IPS-NIHi11 (cell line): Measurements from ENCODE around the gene MYADML2.

ENCODE experiments used
- DNase-seq: peaks from one replicate; pipeline ENCODE4 v3.0.0; 2012; ENCODE audit warnings: mixed read lengths, low spot score

MYADML2 gene

GRCh38 chr17:81899514-81900166, 47.4 kb downstream of the MYADML2 start:
- DNase-seq = no peak

- DNase-seq = no peak
Measured at GRCh38 chr17:81898885-81899284, 48.1 kb downstream of the MYADML2 start.

- no peak for DNase-seq
Measured at GRCh38 chr17:81898029-81898866, 48.8 kb downstream of the MYADML2 start.

- DNase-seq = no peak
Measured at GRCh38 chr17:81895400-81895799, 51.6 kb downstream of the MYADML2 start.

- no peak for DNase-seq
Measured at GRCh38 chr17:81891303-81891552, 55.8 kb downstream of the MYADML2 start.

GRCh38 chr17:81890447-81891302, 56.4 kb downstream of the MYADML2 start:
- no peak for DNase-seq
